HepG2 (cell line): ENCODE results near the gene APOC3. TPM values are rescaled to one million over a fixed set of nuclear protein-coding genes. Genes with fewer than 3 reads are reported as not detected.

Experiments used
- ARNTL ChIP-seq: sonication (generic); formaldehyde crosslinking; IDR thresholded peaks from 2 replicates; pipeline ENCODE4 v1.4.0; 2020; ENCODE audit warnings: mild to moderate bottlenecking, missing genetic modification reagents
- GATAD1 ChIP-seq: IDR thresholded peaks from 2 replicates; pipeline ENCODE4 v1.6.1; 2016; ENCODE audit warnings: missing genetic modification reagents, missing compliant biosample characterization
- KDM5B ChIP-seq: sonication (generic); formaldehyde crosslinking; IDR thresholded peaks from 2 replicates; pipeline ENCODE4 v1.4.0; 2020; ENCODE audit warnings: missing genetic modification reagents, mild to moderate bottlenecking, borderline replicate concordance
- KMT2A ChIP-seq: sonication (generic); formaldehyde crosslinking; IDR thresholded peaks from 2 replicates; pipeline ENCODE4 v1.4.0; 2020; ENCODE audit warnings: missing genetic modification reagents
- POLR2AphosphoS2 ChIP-seq: IDR thresholded peaks from 2 replicates; pipeline ENCODE4 v1.6.1; 2011; ENCODE audit warnings: low read depth, low read length, improper control_type of control experiment
- TBL1XR1 ChIP-seq: fragments of 150-350 bp; IDR thresholded peaks from 2 replicates; pipeline ENCODE4 v1.6.1; 2014; ENCODE audit warnings: borderline replicate concordance, low read length; ENCODE audit not compliant: partially characterized antibody
- ZNF280D ChIP-seq: sonication (generic); formaldehyde crosslinking; IDR thresholded peaks from 2 replicates; pipeline ENCODE4 v1.5.1; 2020; ENCODE audit warnings: mild to moderate bottlenecking, missing genetic modification reagents
- polyA plus RNA-seq, 8 experiments: library from polyadenylated mRNA; depleted of rRNA in 3 of 8; stranded (reverse) in 7 of 8; unstranded in 1 of 8; fragments of >200 nt; fragmentation: Illumina TruSeq in 4 of 8; extraction: Trizol in 4 of 8; gene quantifications; 2 replicates each; pipeline versions ENCODE4 v1.2.1 to v1.2.3, GENCODE V29; 2011 to 2016; ENCODE audit warnings: low read depth in 4 of 8, missing spikeins in 1 of 8, mixed read lengths in 1 of 8; ENCODE audit not compliant: insufficient read depth in 1 of 8
- total RNA-seq, 5 experiments: library from RNA; depleted of rRNA; stranded (reverse); fragments of >200 nt; fragmentation: Illumina TruSeq; extraction: Trizol; gene quantifications; 2 replicates each; pipeline ENCODE4 v1.2.3, GENCODE V29; 2016; ENCODE audit warnings: low read depth in 1 of 5
- TF ChIP-seq, protein P1 (sequence below): sonication (generic); formaldehyde crosslinking; IDR thresholded peaks from 2 replicates; pipeline ENCODE4 v1.4.0; 2020; ENCODE audit warnings: missing genetic modification reagents, borderline replicate concordance
- TF ChIP-seq, protein P2 (sequence below): sonication (generic); formaldehyde crosslinking; conservative IDR thresholded peaks from 2 replicates; pipeline ENCODE4 v1.8.0; 2022; ENCODE audit warnings: low read depth, missing genetic modification reagents

APOC3 gene
- total and polyA plus RNA-seq, 2 of the 13 experiments (the other 11 are each of a cell fraction or from before 2014, with no cell fraction given): 314 to 687 TPM

DNA sequence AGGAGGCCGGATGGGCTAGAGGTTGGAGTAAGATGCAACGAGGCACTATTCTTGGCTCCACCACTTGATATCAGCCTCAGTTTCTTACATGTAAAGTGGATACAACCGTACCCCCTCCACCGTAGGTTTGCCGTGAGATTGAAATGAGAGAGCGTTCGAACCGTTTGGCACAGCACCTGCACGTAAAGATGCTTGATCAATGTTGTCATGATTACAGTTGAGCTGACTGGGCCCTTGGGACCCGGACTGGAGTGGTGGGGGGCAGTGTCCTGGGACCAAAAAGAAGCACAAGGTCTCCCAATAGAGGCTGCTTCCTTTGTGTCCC lies 3.7 kb downstream of the APOC3 start (continued):
- TF ChIP-seq, protein P1, sequence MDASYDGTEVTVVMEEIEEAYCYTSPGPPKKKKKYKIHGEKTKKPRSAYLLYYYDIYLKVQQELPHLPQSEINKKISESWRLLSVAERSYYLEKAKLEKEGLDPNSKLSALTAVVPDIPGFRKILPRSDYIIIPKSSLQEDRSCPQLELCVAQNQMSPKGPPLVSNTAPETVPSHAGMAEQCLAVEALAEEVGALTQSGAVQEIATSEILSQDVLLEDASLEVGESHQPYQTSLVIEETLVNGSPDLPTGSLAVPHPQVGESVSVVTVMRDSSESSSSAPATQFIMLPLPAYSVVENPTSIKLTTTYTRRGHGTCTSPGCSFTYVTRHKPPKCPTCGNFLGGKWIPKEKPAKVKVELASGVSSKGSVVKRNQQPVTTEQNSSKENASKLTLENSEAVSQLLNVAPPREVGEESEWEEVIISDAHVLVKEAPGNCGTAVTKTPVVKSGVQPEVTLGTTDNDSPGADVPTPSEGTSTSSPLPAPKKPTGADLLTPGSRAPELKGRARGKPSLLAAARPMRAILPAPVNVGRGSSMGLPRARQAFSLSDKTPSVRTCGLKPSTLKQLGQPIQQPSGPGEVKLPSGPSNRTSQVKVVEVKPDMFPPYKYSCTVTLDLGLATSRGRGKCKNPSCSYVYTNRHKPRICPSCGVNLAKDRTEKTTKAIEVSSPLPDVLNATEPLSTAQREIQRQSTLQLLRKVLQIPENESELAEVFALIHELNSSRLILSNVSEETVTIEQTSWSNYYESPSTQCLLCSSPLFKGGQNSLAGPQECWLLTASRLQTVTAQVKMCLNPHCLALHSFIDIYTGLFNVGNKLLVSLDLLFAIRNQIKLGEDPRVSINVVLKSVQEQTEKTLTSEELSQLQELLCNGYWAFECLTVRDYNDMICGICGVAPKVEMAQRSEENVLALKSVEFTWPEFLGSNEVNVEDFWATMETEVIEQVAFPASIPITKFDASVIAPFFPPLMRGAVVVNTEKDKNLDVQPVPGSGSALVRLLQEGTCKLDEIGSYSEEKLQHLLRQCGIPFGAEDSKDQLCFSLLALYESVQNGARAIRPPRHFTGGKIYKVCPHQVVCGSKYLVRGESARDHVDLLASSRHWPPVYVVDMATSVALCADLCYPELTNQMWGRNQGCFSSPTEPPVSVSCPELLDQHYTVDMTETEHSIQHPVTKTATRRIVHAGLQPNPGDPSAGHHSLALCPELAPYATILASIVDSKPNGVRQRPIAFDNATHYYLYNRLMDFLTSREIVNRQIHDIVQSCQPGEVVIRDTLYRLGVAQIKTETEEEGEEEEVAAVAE: peak; percentile 19; the same call in 1 of the 2 replicates
- TF ChIP-seq, protein P2, sequence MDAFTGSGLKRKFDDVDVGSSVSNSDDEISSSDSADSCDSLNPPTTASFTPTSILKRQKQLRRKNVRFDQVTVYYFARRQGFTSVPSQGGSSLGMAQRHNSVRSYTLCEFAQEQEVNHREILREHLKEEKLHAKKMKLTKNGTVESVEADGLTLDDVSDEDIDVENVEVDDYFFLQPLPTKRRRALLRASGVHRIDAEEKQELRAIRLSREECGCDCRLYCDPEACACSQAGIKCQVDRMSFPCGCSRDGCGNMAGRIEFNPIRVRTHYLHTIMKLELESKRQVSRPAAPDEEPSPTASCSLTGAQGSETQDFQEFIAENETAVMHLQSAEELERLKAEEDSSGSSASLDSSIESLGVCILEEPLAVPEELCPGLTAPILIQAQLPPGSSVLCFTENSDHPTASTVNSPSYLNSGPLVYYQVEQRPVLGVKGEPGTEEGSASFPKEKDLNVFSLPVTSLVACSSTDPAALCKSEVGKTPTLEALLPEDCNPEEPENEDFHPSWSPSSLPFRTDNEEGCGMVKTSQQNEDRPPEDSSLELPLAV (CRISPR knock-in tag): 0 out of 2 replicates have a peak, but pooled peaks have one; percentile 9
- 0 out of 2 replicates have a peak, but pooled peaks have one; percentile 1 for TF ChIP-seq KMT2A
- TF ChIP-seq GATAD1: 0 out of 2 replicates have a peak, but pooled peaks have one; percentile 11
- no peak for TF ChIP-seq TBL1XR1
- no peak for TF ChIP-seq ZNF280D
- TF ChIP-seq POLR2AphosphoS2: peak; percentile 43; the same call in 1 of the 2 replicates
- TF ChIP-seq ARNTL (CRISPR knock-in tag): no peak
- TF ChIP-seq KDM5B: 0 out of 2 replicates have a peak, but pooled peaks have one; percentile 19
